SU-DHL-6 (cell line): ENCODE results near the gene RRBP1.

Experiments
- CTCF ChIP-seq: fragments of 200-600 bp; sonication (generic); IDR thresholded peaks from one replicate; pipeline ENCODE4 v1.5.1; 2017; ENCODE audit warnings: antibody characterized with exemption, mild to moderate bottlenecking, low read length, moderate library complexity; ENCODE audit not compliant: insufficient read depth, poor library complexity, severe bottlenecking
- EZH2phosphoT487 ChIP-seq: fragments of 200-600 bp; sonication (generic), shearing (Covaris generic); conservative IDR thresholded peaks from 2 replicates; pipeline ENCODE4 v1.6.1; 2018; ENCODE audit warnings: mild to moderate bottlenecking, antibody characterized with exemption, low read length, moderate library complexity, mixed read lengths

GRCh38 chr20:17641520-17641964 lies 40.5 kb downstream of the RRBP1 start:
- TF ChIP-seq CTCF (no peak), EZH2phosphoT487 (no peak)
